GM19463 (cell line): ENCODE data around the gene KCNK5.

Experiments used
- ATAC-seq: cut with Tn5 transposase; IDR thresholded peaks from one replicate; pipeline ENCODE4 v1.9.1; 2021; ENCODE audit warnings: mild to moderate bottlenecking, moderate library complexity; ENCODE audit not compliant: unreplicated experiment

Gene KCNK5

GRCh38 chr6:39243809-39244208 is 14.5 kb upstream of the KCNK5 start:
- no peak for ATAC-seq

GRCh38 chr6:39240155-39240757 is 11.0 kb upstream of the KCNK5 start:
- no peak for ATAC-seq

- no peak for ATAC-seq
These were observed 10.4 kb upstream of the KCNK5 start for GRCh38 chr6:39239527-39240154.

GRCh38 chr6:39236742-39237141 is 7.5 kb upstream of the KCNK5 start:
- no peak for ATAC-seq

GRCh38 chr6:39233333-39233732 is 4.1 kb upstream of the KCNK5 start:
- no peak for ATAC-seq

- ATAC-seq = no peak
These were observed 2.4 kb upstream of the KCNK5 start for GRCh38 chr6:39231521-39232243.

GRCh38 chr6:39230654-39231035 is 1.4 kb upstream of the KCNK5 start:
- no peak for ATAC-seq

- no peak for ATAC-seq
These were observed 934 bp downstream of the KCNK5 start for GRCh38 chr6:39228111-39228971.

- no peak for ATAC-seq
These were observed 1.8 kb downstream of the KCNK5 start for GRCh38 chr6:39227476-39227875.

- no peak for ATAC-seq
These were observed 2.5 kb downstream of the KCNK5 start for GRCh38 chr6:39226639-39227329.

- ATAC-seq = no peak
These were observed 3.3 kb downstream of the KCNK5 start for GRCh38 chr6:39225946-39226437.

GRCh38 chr6:39225543-39225942 is 3.7 kb downstream of the KCNK5 start:
- ATAC-seq = no peak

- ATAC-seq = no peak
These were observed 4.6 kb downstream of the KCNK5 start for GRCh38 chr6:39224523-39225182.

GRCh38 chr6:39224011-39224410 is 5.3 kb downstream of the KCNK5 start:
- ATAC-seq = no peak

- ATAC-seq = no peak
These were observed 5.7 kb downstream of the KCNK5 start for GRCh38 chr6:39223555-39223954.

GRCh38 chr6:39223061-39223460 is 6.2 kb downstream of the KCNK5 start:
- ATAC-seq = no peak

- no peak for ATAC-seq
These were observed 7.3 kb downstream of the KCNK5 start for GRCh38 chr6:39221779-39222641.

- ATAC-seq = no peak
These were observed 8.2 kb downstream of the KCNK5 start for GRCh38 chr6:39221115-39221514.
